Colonic mucosa (tissue), 4 donors: ENCODE data around the gene CLSTN3. TPM values are rescaled to one million over a fixed set of nuclear protein-coding genes. Genes with fewer than 3 reads are reported as not detected.

ENCODE experiments used
- DNase-seq: peaks from one replicate; pipeline ENCODE4 v3.0.0-alpha.2; 2020
- H3K27ac ChIP-seq: fragments of 200-600 bp; one replicate; pipeline ENCODE4 v1.8.0; 2021
- H3K27me3 ChIP-seq: fragments of 200-600 bp; one replicate; pipeline ENCODE4 v1.8.0; 2021
- H3K36me3 ChIP-seq: fragments of 200-600 bp; one replicate; pipeline ENCODE4 v1.8.0; 2021
- H3K4me1 ChIP-seq: fragments of 200-600 bp; one replicate; pipeline ENCODE4 v1.8.0; 2021; ENCODE audit warnings: mild to moderate bottlenecking
- H3K4me3 ChIP-seq: fragments of 200-600 bp; one replicate; pipeline ENCODE4 v1.8.0; 2021
- H3K9ac ChIP-seq, 2 donors: one replicate each; pipeline ENCODE4 v1.7.0; 2013; ENCODE audit warnings: control low read depth in 2 of 2, low read depth in 2 of 2, low read length in 2 of 2
- H3K9me3 ChIP-seq: fragments of 200-600 bp; one replicate; pipeline ENCODE4 v1.8.0; 2021
- intact Hi-C: fragments of 100-400 bp; cut with DNase I; formaldehyde crosslinking; loops from one replicate; pipeline ENCODE4 v1.14.1; 2022
- total RNA-seq, 2 donors: library from RNA; stranded (reverse); fragmentation: NEBNext Ultra II Directional in 1 of 2; extraction: Animal tissue kit (Norgen Biotek cat#: 25700) in 1 of 2; gene quantifications; one replicate each; pipeline ENCODE4 v1.2.1, GENCODE V29; 2021
- TF ChIP-seq, protein P1 (sequence below): fragments of 200-600 bp; IDR thresholded peaks from one replicate; pipeline ENCODE4 v1.8.0; 2022; ENCODE audit warnings: antibody characterized with exemption, mild to moderate bottlenecking
- donor health status: healthy.
- donor health status: DM: no; HTN: no; CAD: no.
- donor health status: DM: no; HTN: no; CAD: no.

Gene CLSTN3
- total RNA-seq, 2 donors from 2014 or later, result 13.6 to 17.0 TPM

DNA sequence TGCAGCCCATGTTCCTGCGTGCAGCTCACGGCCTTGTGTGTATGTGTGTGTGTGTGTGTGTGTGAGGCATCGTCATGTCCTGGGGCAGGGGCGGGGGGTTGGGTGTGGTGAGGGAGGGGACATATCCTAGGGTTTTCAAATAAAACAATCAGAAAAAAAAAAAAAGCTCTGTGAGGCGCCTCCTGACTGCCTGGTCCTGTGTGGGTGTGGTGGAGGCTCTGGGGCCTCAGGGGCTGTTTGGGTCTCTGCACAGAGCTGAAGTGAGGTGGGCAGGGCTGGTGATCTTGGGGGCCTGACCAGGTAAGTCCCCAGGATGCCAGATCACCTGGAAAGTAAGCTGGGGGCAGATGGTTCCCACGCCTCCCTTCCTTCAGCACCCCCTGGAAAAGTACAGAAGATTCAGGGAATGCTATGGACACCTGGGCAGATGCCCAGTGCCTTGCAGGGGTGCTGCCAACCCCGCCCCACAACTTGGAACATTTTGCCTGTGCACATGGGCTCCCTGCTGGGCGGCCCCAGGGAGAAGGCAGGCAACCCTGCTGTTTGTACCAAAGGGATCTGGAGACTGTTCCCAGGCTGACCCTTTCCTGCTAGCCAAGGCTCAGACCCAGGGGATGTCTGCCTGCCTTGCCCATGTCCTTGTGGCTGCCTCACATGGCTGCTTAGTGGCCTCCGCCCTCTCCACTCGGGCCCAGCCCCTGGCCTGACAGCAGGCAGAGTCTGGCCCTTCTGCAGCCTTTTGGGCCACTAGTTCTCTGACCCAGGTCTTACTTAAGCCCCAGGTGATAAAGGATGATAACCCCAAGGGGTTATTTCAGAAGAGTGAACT, 28.8 kb downstream of the CLSTN3 start:
- no peak for DNase-seq
- intact Hi-C loops, result no loop called here
- H3K36me3 ChIP-seq, result no peaks in the 10 kb centered on the region

DNA sequence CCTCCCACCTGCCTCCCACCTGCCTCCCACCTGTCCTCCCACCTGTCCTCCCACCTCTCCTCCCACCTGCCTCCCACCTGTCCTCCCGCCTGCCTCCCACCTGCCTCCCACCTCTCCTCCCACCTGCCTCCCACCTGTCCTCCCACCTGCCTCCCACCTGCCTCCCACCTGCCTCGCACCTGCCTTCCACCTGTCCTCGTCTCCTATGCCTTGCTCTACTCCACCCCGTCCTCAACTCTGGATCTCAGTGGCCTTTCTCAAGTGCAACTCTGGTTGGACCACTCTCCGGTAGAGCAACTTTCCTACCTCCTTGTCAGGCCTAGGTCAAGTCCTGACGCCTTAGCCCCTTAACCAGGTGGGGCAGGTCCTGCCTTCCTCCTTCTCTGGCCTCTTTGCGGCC, 30.0 kb downstream of the CLSTN3 start:
- H3K4me3 ChIP-seq, result no peak overlapping the region
- no peaks in the 10 kb centered on the region for H3K36me3 ChIP-seq
- H3K9me3 ChIP-seq, result no peaks in the 10 kb centered on the region
- intact Hi-C loops, result no loop called here
- H3K9ac ChIP-seq, result no peak overlapping the region
- TF ChIP-seq, protein P1, sequence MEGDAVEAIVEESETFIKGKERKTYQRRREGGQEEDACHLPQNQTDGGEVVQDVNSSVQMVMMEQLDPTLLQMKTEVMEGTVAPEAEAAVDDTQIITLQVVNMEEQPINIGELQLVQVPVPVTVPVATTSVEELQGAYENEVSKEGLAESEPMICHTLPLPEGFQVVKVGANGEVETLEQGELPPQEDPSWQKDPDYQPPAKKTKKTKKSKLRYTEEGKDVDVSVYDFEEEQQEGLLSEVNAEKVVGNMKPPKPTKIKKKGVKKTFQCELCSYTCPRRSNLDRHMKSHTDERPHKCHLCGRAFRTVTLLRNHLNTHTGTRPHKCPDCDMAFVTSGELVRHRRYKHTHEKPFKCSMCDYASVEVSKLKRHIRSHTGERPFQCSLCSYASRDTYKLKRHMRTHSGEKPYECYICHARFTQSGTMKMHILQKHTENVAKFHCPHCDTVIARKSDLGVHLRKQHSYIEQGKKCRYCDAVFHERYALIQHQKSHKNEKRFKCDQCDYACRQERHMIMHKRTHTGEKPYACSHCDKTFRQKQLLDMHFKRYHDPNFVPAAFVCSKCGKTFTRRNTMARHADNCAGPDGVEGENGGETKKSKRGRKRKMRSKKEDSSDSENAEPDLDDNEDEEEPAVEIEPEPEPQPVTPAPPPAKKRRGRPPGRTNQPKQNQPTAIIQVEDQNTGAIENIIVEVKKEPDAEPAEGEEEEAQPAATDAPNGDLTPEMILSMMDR, result no peak
- no peaks in the 10 kb centered on the region for H3K27me3 ChIP-seq
- DNase-seq, result no peak
- H3K27ac ChIP-seq, result no peak overlapping the region
- H3K4me1 ChIP-seq, result no peaks in the 10 kb centered on the region

More for the DNA sequence above, 28.8 kb downstream of the CLSTN3 start:
- TF ChIP-seq, protein P1, result no peak
- Histone ChIP-seq H3K9ac (no peak overlapping the region), H3K27me3 (no peaks in the 10 kb centered on the region), H3K9me3 (no peaks in the 10 kb centered on the region), H3K4me3 (no peak overlapping the region), H3K4me1 (no peaks in the 10 kb centered on the region), H3K27ac (no peak overlapping the region)

DNA sequence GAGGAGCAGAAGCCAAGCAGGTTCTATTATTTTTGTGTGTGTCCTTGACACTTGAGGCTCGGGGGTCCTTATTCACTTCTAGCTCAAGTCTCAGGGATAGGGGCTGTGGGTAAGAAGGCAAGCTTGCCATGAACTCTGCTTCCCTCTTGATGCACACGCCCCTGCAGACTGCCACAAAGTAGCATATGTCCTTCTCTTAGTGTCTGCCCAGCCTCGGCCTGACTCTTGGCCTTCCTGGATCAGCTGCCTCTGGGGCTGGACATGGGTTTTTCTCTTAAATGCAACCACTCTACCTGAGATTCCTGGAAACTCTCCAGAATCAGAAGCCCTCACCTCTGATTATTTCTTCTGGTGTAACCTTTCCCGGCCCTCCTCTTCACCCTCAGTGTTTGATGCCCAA, 31.2 kb downstream of the CLSTN3 start:
- Histone ChIP-seq H3K9me3 (no peaks in the 10 kb centered on the region), H3K9ac (no peak overlapping the region), H3K4me3 (no peak overlapping the region), H3K27me3 (no peaks in the 10 kb centered on the region), H3K27ac (no peak overlapping the region), H3K4me1 (no peaks in the 10 kb centered on the region), H3K36me3 (no peaks in the 10 kb centered on the region)
- DNase-seq, result no peak
- intact Hi-C loops, result no loop called here
- TF ChIP-seq, protein P1, result no peak

DNA sequence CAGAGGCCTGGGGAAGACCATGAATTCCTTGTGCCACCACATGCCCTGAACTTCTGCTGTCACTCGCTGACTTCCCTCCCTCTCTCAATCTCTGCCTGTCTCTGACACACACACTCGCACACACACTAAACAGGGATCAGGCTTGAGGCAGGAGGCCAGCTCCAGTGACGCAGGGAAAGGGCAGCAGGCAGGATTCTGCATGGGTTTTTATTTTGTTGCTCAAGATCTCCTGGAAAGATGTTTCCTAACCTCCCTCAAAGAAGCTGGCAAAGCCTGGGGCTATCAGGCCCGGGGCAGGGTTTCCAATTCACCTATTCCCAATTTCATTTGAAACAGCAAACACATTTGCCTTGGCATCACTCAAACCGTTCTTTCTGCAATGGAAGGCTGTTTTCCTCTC, 31.6 kb downstream of the CLSTN3 start:
- Histone ChIP-seq H3K4me3 (no peak overlapping the region), H3K9me3 (no peaks in the 10 kb centered on the region), H3K27ac (no peak overlapping the region), H3K36me3 (no peaks in the 10 kb centered on the region), H3K27me3 (no peaks in the 10 kb centered on the region), H3K9ac (no peak overlapping the region), H3K4me1 (no peaks in the 10 kb centered on the region)
- TF ChIP-seq, protein P1, result no peak
- intact Hi-C loops, result no loop called here
- DNase-seq, result no peak

DNA sequence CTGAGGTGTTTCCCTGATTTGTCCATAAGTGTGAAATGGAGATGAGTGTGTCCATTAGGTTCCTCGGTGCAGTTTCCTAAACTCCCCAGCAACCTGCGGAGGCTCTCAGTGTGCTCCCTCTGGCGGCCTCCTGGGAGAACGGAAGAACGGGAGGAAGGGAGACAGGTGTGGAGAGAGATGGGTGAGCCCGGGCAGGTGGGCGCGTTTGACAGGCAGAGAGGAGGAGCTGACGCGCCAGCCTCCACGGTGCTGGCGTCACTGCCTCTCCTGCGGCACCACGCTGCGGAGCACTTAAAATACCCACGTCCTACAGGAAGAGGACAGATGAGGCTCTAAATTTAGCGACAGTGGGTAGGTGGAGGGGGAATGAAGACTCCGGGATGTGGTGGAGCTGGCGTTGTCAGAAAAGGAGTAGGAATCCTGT, 32.5 kb downstream of the CLSTN3 start:
- intact Hi-C loops, result no loop called here
- no peak overlapping the region for H3K27ac ChIP-seq
- no peaks in the 10 kb centered on the region for H3K36me3 ChIP-seq
- no peak overlapping the region for H3K4me3 ChIP-seq
- TF ChIP-seq, protein P1, result peak; percentile 36
- H3K9me3 ChIP-seq, result no peaks in the 10 kb centered on the region
- H3K9ac ChIP-seq, result no peak overlapping the region
- no peaks in the 10 kb centered on the region for H3K27me3 ChIP-seq
- peak; percentile 36 for DNase-seq
- no peaks in the 10 kb centered on the region for H3K4me1 ChIP-seq
